GM21423 (cell line): ENCODE measurements around the gene IQSEC1.

ENCODE experiments used
- ATAC-seq: cut with Tn5 transposase; IDR thresholded peaks from one replicate; pipeline ENCODE4 v1.9.1; 2021; ENCODE audit warnings: mild to moderate bottlenecking, moderate library complexity; ENCODE audit not compliant: unreplicated experiment

Gene IQSEC1

GRCh38 chr3:13052191-13052820 lies 20.9 kb downstream of the IQSEC1 start:
- no peak for ATAC-seq

GRCh38 chr3:13051581-13051980 lies 21.6 kb downstream of the IQSEC1 start:
- ATAC-seq: no peak

GRCh38 chr3:13051066-13051465 lies 22.2 kb downstream of the IQSEC1 start:
- ATAC-seq: no peak

GRCh38 chr3:13050446-13050845 lies 22.8 kb downstream of the IQSEC1 start:
- no peak for ATAC-seq

- no peak for ATAC-seq
These were observed 23.8 kb downstream of the IQSEC1 start for GRCh38 chr3:13049400-13049799.

GRCh38 chr3:13047296-13048165 lies 25.7 kb downstream of the IQSEC1 start:
- no peak for ATAC-seq

- ATAC-seq: peak; percentile 20
These were observed 26.5 kb downstream of the IQSEC1 start for GRCh38 chr3:13046569-13047274.

GRCh38 chr3:13045904-13046568 lies 27.2 kb downstream of the IQSEC1 start:
- peak; percentile 82 for ATAC-seq

- no peak for ATAC-seq
These were observed 27.9 kb downstream of the IQSEC1 start for GRCh38 chr3:13045241-13045903.

GRCh38 chr3:13044496-13045240 lies 28.6 kb downstream of the IQSEC1 start:
- ATAC-seq: no peak

- ATAC-seq: no peak
These were observed 29.6 kb downstream of the IQSEC1 start for GRCh38 chr3:13043656-13044055.

- no peak for ATAC-seq
These were observed 30.4 kb downstream of the IQSEC1 start for GRCh38 chr3:13042715-13043271.

GRCh38 chr3:13042127-13042701 lies 31.0 kb downstream of the IQSEC1 start:
- no peak for ATAC-seq

GRCh38 chr3:13041113-13041776 lies 32.0 kb downstream of the IQSEC1 start:
- no peak for ATAC-seq

GRCh38 chr3:13040361-13041074 lies 32.7 kb downstream of the IQSEC1 start:
- ATAC-seq: peak; percentile 93

- ATAC-seq: no peak
These were observed 33.9 kb downstream of the IQSEC1 start for GRCh38 chr3:13039213-13039896.

- ATAC-seq: no peak
These were observed 35.6 kb downstream of the IQSEC1 start for GRCh38 chr3:13037458-13038117.
